H9 (cell line): ENCODE data around the gene HGS. TPM values are rescaled to one million over a fixed set of nuclear protein-coding genes. Genes with fewer than 3 reads are reported as not detected.

ENCODE experiments used
- DNase-seq: peaks from one replicate; pipeline ENCODE4 v3.0.0-alpha.2; 2017
- H2AFZ ChIP-seq: one replicate; pipeline ENCODE4 v1.6.1; 2013; ENCODE audit warnings: mild to moderate bottlenecking, low read length, control low read depth, moderate library complexity
- H2AK5ac ChIP-seq: 2 replicates; pipeline ENCODE4 v1.6.1; 2013; ENCODE audit warnings: low read length, control low read depth, mixed read lengths; ENCODE audit not compliant: insufficient read length
- H2BK120ac ChIP-seq: one replicate; pipeline ENCODE4 v1.6.1; 2013; ENCODE audit warnings: low read depth, mild to moderate bottlenecking, low read length, control low read depth, inconsistent platforms; ENCODE audit not compliant: poor library complexity, severe bottlenecking
- H2BK12ac ChIP-seq: 2 replicates; pipeline ENCODE4 v1.6.1; 2013; ENCODE audit warnings: low read length, control low read depth, mixed read lengths, low read depth; ENCODE audit not compliant: insufficient read length
- H2BK15ac ChIP-seq: 2 replicates; pipeline ENCODE4 v1.6.1; 2013; ENCODE audit warnings: low read depth, low read length, control low read depth
- H2BK20ac ChIP-seq: one replicate; pipeline ENCODE4 v1.6.1; 2013; ENCODE audit warnings: low read depth, mild to moderate bottlenecking, low read length, control low read depth, inconsistent platforms; ENCODE audit not compliant: poor library complexity, severe bottlenecking
- H2BK5ac ChIP-seq: 2 replicates; pipeline ENCODE4 v1.6.1; 2013; ENCODE audit warnings: low read length, control low read depth, mixed read lengths; ENCODE audit not compliant: insufficient read length
- H3K14ac ChIP-seq: 2 replicates; pipeline ENCODE4 v1.6.1; 2013; ENCODE audit warnings: low read length, control low read depth; ENCODE audit not compliant: insufficient read depth
- H3K18ac ChIP-seq: 2 replicates; pipeline ENCODE4 v1.6.1; 2013; ENCODE audit warnings: low read depth, mild to moderate bottlenecking, mixed read lengths, low read length, control low read depth; ENCODE audit not compliant: insufficient read length
- H3K23ac ChIP-seq: 2 replicates; pipeline ENCODE4 v1.6.1; 2013; ENCODE audit warnings: low read length, control low read depth, mixed read lengths, low read depth; ENCODE audit not compliant: insufficient read length
- H3K23me2 ChIP-seq: 2 replicates; pipeline ENCODE4 v1.6.1; 2013; ENCODE audit warnings: low read depth, mild to moderate bottlenecking, mixed read lengths, low read length, control low read depth; ENCODE audit not compliant: insufficient read length, poor library complexity, severe bottlenecking
- H3K27ac ChIP-seq: 2 replicates; pipeline ENCODE4 v1.5.1; 2013; ENCODE audit warnings: low read length, control low read depth, mixed read lengths, low read depth; ENCODE audit not compliant: insufficient read length
- H3K27me3 ChIP-seq: 2 replicates; pipeline ENCODE4 v1.6.1; 2013; ENCODE audit warnings: low read length, control low read depth, inconsistent platforms; ENCODE audit not compliant: insufficient read depth
- H3K4ac ChIP-seq: 2 replicates; pipeline ENCODE4 v1.6.1; 2013; ENCODE audit warnings: low read depth, mild to moderate bottlenecking, control low read depth, inconsistent platforms, low read length, moderate library complexity
- H3K4me1 ChIP-seq: 2 replicates; pipeline ENCODE4 v1.6.1; 2013; ENCODE audit warnings: low read length, control low read depth, inconsistent platforms; ENCODE audit not compliant: insufficient read depth
- H3K4me2 ChIP-seq: 2 replicates; pipeline ENCODE4 v1.6.1; 2013; ENCODE audit warnings: low read length, control low read depth, mixed read lengths; ENCODE audit not compliant: insufficient read length, insufficient read depth
- H3K56ac ChIP-seq: 2 replicates; pipeline ENCODE4 v1.6.1; 2013; ENCODE audit warnings: low read depth, mild to moderate bottlenecking, mixed read lengths, low read length, control low read depth; ENCODE audit not compliant: insufficient read length
- H3K79me1 ChIP-seq: 2 replicates; pipeline ENCODE4 v1.6.1; 2013; ENCODE audit warnings: low read depth, mild to moderate bottlenecking, moderate library complexity, low read length, control low read depth, inconsistent platforms; ENCODE audit not compliant: insufficient read depth, poor library complexity, severe bottlenecking
- H3K79me2 ChIP-seq: 2 replicates; pipeline ENCODE4 v1.6.1; 2013; ENCODE audit warnings: low read length, control low read depth, inconsistent platforms; ENCODE audit not compliant: insufficient read depth
- H3K9ac ChIP-seq: 2 replicates; pipeline ENCODE4 v1.6.1; 2013; ENCODE audit warnings: low read length, control low read depth, mixed read lengths; ENCODE audit not compliant: insufficient read length; ENCODE audit errors: extremely low read depth
- H3K9me3 ChIP-seq: one replicate; pipeline ENCODE4 v1.6.1; 2013; ENCODE audit warnings: low read depth, low read length, inconsistent platforms; ENCODE audit not compliant: control insufficient read depth
- H3T11ph ChIP-seq: one replicate; pipeline ENCODE4 v1.6.1; 2013; ENCODE audit warnings: mild to moderate bottlenecking, low read length, control low read depth, inconsistent platforms
- H4K20me1 ChIP-seq: one replicate; pipeline ENCODE4 v1.6.1; 2013; ENCODE audit not compliant: control insufficient read depth, insufficient read length, insufficient read depth
- H4K5ac ChIP-seq: 2 replicates; pipeline ENCODE4 v1.6.1; 2013; ENCODE audit warnings: low read depth, mild to moderate bottlenecking, mixed read lengths, low read length, control low read depth; ENCODE audit not compliant: insufficient read length
- H4K8ac ChIP-seq: replicated peaks from 2 replicates; pipeline ENCODE4 v1.6.1; 2013; ENCODE audit warnings: low read length, control low read depth, mixed read lengths, low read depth; ENCODE audit not compliant: insufficient read length
- H4K91ac ChIP-seq: 2 replicates; pipeline ENCODE4 v1.6.1; 2013; ENCODE audit warnings: low read depth, mild to moderate bottlenecking, moderate library complexity, mixed read lengths, low read length, control low read depth; ENCODE audit not compliant: insufficient read length
- H3K27ac Mint-ChIP-seq, 3 experiments: 2 replicates in 2 of 3; 3 replicates in 1 of 3; pipeline ENCODE4 v1.8.0; 2020 to 2021; ENCODE audit warnings: mixed read lengths in 3 of 3, mild to moderate bottlenecking in 1 of 3, moderate library complexity in 1 of 3
- H3K27me3 Mint-ChIP-seq: 2 replicates; pipeline ENCODE4 v1.8.0; 2021; ENCODE audit warnings: low read depth, mild to moderate bottlenecking, moderate library complexity, mixed read lengths
- H3K36me3 Mint-ChIP-seq, 3 experiments: 2 replicates in 2 of 3; 3 replicates in 1 of 3; pipeline ENCODE4 v1.8.0; 2020 to 2021; ENCODE audit warnings: low read depth in 3 of 3, mixed read lengths in 3 of 3; ENCODE audit not compliant: insufficient read depth in 1 of 3
- H3K4me1 Mint-ChIP-seq, 2 experiments: 2 replicates each; pipeline ENCODE4 v1.8.0; 2020; ENCODE audit warnings: mixed read lengths in 2 of 2
- H3K4me3 Mint-ChIP-seq, 2 experiments: 2 replicates in 1 of 2; 3 replicates in 1 of 2; pipeline ENCODE4 v1.8.0; 2020 to 2021; ENCODE audit warnings: mild to moderate bottlenecking in 2 of 2, mixed read lengths in 2 of 2, moderate library complexity in 1 of 2
- H3K9me3 Mint-ChIP-seq, 2 experiments: 2 replicates in 1 of 2; 3 replicates in 1 of 2; pipeline ENCODE4 v1.8.0; 2020; ENCODE audit warnings: mild to moderate bottlenecking in 2 of 2, mixed read lengths in 2 of 2, moderate library complexity in 1 of 2
- CTCF ChIP-seq: fragments of 200-600 bp; sonication (generic); conservative IDR thresholded peaks from 3 replicates; pipeline ENCODE4 v1.8.0; 2021; ENCODE audit warnings: antibody characterized with exemption, mild to moderate bottlenecking
- WGBS: extraction: QIAGEN DNeasy Blood & Tissue Kit; methylation state at CpG from one replicate; pipeline ENCODE4 v1.1.7; 2013; ENCODE audit warnings: missing lambda C conversion rate, low lambda C conversion rate, mixed read lengths; ENCODE audit not compliant: insufficient read length; ENCODE audit errors: extremely low coverage; 5-methylcytosine and 5-hydroxymethylcytosine counted together
- total RNA-seq: library from RNA; stranded (reverse); gene quantifications from 2 replicates; pipeline ENCODE4 v1.2.1, GENCODE V29; 2021

HGS gene
- total RNA-seq, 1 experiment from 2014 or later: 106 TPM

- no peak overlapping the region for H3K56ac ChIP-seq
- H3K27ac Mint-ChIP-seq: peak overlapping the region in 1 of 3 experiments; percentile 84; a peak in 1 of 7 replicates
- DNase-seq: no peak
- no peak overlapping the region for H3K9ac ChIP-seq
- H4K20me1 ChIP-seq: no peaks in the 10 kb centered on the region
- no peaks in the 10 kb centered on the region for H3K23me2 ChIP-seq
- H3K14ac ChIP-seq: no peak overlapping the region
- H4K8ac ChIP-seq: no peak overlapping the region
- H3K79me2 ChIP-seq: no peaks in the 10 kb centered on the region
- no peak overlapping the region for H2BK15ac ChIP-seq
- no peak overlapping the region for H2BK120ac ChIP-seq
- H3K79me1 ChIP-seq: peaks cover 6% of the 10 kb centered on the region
- H2BK20ac ChIP-seq: no peak overlapping the region
- no peak overlapping the region for H2BK12ac ChIP-seq
- H3K4me1 Mint-ChIP-seq: peaks cover 0 to 2% of the 10 kb centered on the region in 2 experiments; a peak in 1 of 4 replicates
- no peaks in the 10 kb centered on the region for H3K27me3 ChIP-seq
- H3K9me3 Mint-ChIP-seq: no peaks in the 10 kb centered on the region
- no peak for TF ChIP-seq CTCF
- no peak overlapping the region for H3K4me3 Mint-ChIP-seq
- H3K4me1 ChIP-seq: no peaks in the 10 kb centered on the region
- H3K23ac ChIP-seq: no peak overlapping the region
- no peak overlapping the region for H3K18ac ChIP-seq
- H3K27me3 Mint-ChIP-seq: no peaks in the 10 kb centered on the region; the same call in 1 of the 2 replicates
- H2AFZ ChIP-seq: no peak overlapping the region
- no peak overlapping the region for H3K4me2 ChIP-seq
- H2AK5ac ChIP-seq: no peak overlapping the region
- no peak overlapping the region for H4K5ac ChIP-seq
- H3T11ph ChIP-seq: no peak overlapping the region
- no peaks in the 10 kb centered on the region for H3K9me3 ChIP-seq
- peaks cover 31 to 59% (median 55%) of the 10 kb centered on the region in 3 experiments; a peak in 6 of 7 replicates for H3K36me3 Mint-ChIP-seq
- H2BK5ac ChIP-seq: no peak overlapping the region
- WGBS: no CpG with 5 or more reads among the region's 18 CpGs
- no peak overlapping the region for H3K27ac ChIP-seq
- no peak overlapping the region for H3K4ac ChIP-seq
- no peak overlapping the region for H4K91ac ChIP-seq
Observed at GRCh38 chr17:81673561-81674258, 10.1 kb upstream of the HGS start.
